ENCODE results near the gene NARF. TPM values are rescaled to one million over a fixed set of nuclear protein-coding genes. Genes with fewer than 3 reads are reported as not detected.
"Not testable (repeated sequence)": the region's sequence is repeated elsewhere in the genome, so short reads cannot be mapped to it uniquely, and the experiment has no call there.

NARF gene
- total RNA-seq, 1 experiment from 2014 or later = 20.6 TPM

DNA sequence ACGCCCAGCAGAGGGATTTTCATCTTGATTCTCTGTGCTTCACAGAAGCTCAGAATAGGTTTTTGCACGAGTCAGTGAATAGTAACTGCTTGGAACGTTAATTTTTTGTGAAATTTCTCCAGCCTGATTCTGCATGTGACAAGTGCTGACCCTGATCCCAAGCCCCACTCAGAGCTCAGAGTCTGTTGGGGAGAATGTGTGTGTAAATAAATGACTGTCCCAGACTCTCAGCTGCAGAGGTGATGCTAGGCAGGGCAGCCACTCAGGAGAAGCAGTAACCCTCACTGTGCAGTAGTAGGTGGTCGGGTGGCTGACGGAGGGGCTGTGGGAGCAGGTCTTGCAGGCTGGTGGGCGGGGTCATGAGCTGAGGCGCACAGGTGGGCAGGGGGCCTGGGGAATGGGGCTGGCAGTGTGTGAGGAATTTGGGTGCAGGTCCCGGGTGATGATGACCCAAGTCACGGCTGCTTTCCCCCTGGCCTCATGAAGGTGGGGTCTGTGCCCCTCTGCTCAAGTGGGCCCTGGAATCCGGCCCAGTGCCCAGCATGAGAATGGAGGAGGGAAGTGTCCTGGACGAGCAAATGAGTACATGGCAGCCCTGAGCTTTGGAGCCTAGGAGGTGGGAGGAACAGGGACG lies 44.7 kb downstream of the NARF start:
- BruUV-seq (replicated peaks) = no TSS peak
- intact Hi-C loops (cut with micrococcal nuclease) = no loop called here
- H3K27ac Mint-ChIP-seq (ENCODE audit: low read depth, unreplicated experiment) = no peak overlapping the region
- TF ChIP-seq, protein P1, sequence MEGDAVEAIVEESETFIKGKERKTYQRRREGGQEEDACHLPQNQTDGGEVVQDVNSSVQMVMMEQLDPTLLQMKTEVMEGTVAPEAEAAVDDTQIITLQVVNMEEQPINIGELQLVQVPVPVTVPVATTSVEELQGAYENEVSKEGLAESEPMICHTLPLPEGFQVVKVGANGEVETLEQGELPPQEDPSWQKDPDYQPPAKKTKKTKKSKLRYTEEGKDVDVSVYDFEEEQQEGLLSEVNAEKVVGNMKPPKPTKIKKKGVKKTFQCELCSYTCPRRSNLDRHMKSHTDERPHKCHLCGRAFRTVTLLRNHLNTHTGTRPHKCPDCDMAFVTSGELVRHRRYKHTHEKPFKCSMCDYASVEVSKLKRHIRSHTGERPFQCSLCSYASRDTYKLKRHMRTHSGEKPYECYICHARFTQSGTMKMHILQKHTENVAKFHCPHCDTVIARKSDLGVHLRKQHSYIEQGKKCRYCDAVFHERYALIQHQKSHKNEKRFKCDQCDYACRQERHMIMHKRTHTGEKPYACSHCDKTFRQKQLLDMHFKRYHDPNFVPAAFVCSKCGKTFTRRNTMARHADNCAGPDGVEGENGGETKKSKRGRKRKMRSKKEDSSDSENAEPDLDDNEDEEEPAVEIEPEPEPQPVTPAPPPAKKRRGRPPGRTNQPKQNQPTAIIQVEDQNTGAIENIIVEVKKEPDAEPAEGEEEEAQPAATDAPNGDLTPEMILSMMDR (IDR thresholded peaks at IDR 0.05; ENCODE audit: unreplicated experiment) = no peak
- H3K27me3 Mint-ChIP-seq (ENCODE audit: insufficient read depth, unreplicated experiment) = no peaks in the 10 kb centered on the region
- DNase-seq (ENCODE audit: unreplicated experiment) = no peak
- no peaks in the 10 kb centered on the region for H3K36me3 Mint-ChIP-seq (ENCODE audit: insufficient read depth, unreplicated experiment)
- CTCF ChIA-PET = interaction anchor here (0.6 to 0.9 kb wide), 2 partner anchors 14 to 51 kb away, joined by 3 to 4 read pairs; no protein-coding TSS in a partner anchor
- H3K4me1 Mint-ChIP-seq (ENCODE audit: insufficient read depth, unreplicated experiment) = peaks cover 6% of the 10 kb centered on the region
- H3K9me3 Mint-ChIP-seq (ENCODE audit: unreplicated experiment) = no peaks in the 10 kb centered on the region
- H3K4me3 Mint-ChIP-seq (ENCODE audit: unreplicated experiment) = no peak overlapping the region
- POLR2A ChIA-PET = interaction anchor here (1.1 to 3.2 kb wide), 5 partner anchors 10 to 45 kb away, joined by 3 to 20 read pairs (median 6); partner anchors contain the start of gene FOXK2

DNA sequence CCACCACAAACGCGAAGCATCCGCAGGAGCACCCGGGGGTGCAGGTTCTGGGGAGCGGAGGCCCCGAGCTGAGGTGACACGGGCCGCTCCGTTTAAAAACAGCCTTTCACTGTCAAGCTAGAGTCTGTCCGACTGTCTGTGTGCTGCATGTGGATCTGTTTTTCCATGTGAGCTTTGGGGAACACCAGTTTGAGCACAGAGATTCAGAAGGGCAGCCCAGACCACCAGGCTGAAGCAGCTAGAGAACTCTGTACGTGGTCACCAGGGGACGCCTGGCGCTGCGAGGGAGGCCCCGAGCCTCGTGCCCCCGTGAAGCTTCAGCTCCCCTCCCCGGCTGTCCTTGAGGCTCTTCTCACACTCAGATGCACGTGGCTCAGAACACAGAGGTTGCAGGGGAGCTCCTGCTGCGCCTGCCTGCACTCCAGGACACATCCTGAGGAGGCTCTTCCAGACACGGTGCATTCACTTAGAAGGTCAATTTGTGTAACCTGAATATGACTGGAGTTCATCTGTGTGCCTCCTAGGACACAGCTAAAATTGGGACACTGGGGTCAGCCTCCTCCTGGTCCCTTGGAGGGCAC lies 45.3 kb downstream of the NARF start:
- ChIA-PET POLR2A (interaction anchor here (1.0 to 3.2 kb wide), 4 partner anchors 9 to 31 kb away, joined by 3 to 20 read pairs (median 4); partner anchors contain the start of gene FOXK2), CTCF (interaction anchor here (0.6 to 0.9 kb wide), 3 partner anchors 8 to 51 kb away, joined by 3 to 4 read pairs (median 3); no protein-coding TSS in a partner anchor)
- no peak overlapping the region for H3K4me3 Mint-ChIP-seq (ENCODE audit: unreplicated experiment)
- no peaks in the 10 kb centered on the region for H3K9me3 Mint-ChIP-seq (ENCODE audit: unreplicated experiment)
- TF ChIP-seq, protein P1 (IDR thresholded peaks at IDR 0.05; ENCODE audit: unreplicated experiment) = no peak
- no TSS peak for BruUV-seq (replicated peaks)
- intact Hi-C loops (cut with micrococcal nuclease) = no loop called here
- H3K36me3 Mint-ChIP-seq (ENCODE audit: insufficient read depth, unreplicated experiment) = no peaks in the 10 kb centered on the region
- no peaks in the 10 kb centered on the region for H3K27me3 Mint-ChIP-seq (ENCODE audit: insufficient read depth, unreplicated experiment)
- peaks cover 6% of the 10 kb centered on the region for H3K4me1 Mint-ChIP-seq (ENCODE audit: insufficient read depth, unreplicated experiment)
- H3K27ac Mint-ChIP-seq (ENCODE audit: low read depth, unreplicated experiment) = no peak overlapping the region
- no peak for DNase-seq (ENCODE audit: unreplicated experiment)

DNA sequence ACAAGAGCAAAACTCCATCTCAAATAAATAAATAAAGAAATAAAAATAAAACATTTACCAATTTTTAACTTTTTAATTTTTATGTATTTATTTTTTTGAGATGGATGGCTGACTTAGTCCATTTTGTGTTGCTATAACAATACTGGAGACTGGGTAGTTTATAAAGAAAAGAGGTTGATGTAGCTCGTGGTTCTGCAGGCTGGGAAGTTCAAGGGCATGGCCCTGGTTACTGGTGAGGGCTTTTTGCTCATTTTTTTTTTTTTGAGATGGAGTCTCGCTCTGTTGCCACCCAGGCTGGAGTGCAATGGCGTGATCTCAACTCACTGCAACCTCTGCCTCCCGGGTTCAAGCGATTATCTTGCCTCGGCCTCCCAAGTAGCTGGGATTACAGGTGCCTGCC lies 46.8 kb downstream of the NARF start:
- peaks cover 6% of the 10 kb centered on the region for H3K4me1 Mint-ChIP-seq (ENCODE audit: insufficient read depth, unreplicated experiment)
- POLR2A ChIA-PET = interaction anchor here (0.6 to 1.0 kb wide), 2 partner anchors 14 to 32 kb away, joined by 3 read pairs; partner anchors contain the start of gene FOXK2
- intact Hi-C loops (cut with micrococcal nuclease) = no loop called here
- H3K27ac Mint-ChIP-seq (ENCODE audit: low read depth, unreplicated experiment) = no peak overlapping the region
- no peaks in the 10 kb centered on the region for H3K36me3 Mint-ChIP-seq (ENCODE audit: insufficient read depth, unreplicated experiment)
- CTCF ChIA-PET = interaction anchor here (1.0 kb wide), 1 partner anchor 49 kb away, joined by 3 read pairs; no protein-coding TSS in a partner anchor
- DNase-seq (ENCODE audit: unreplicated experiment) = no peak
- H3K9me3 Mint-ChIP-seq (ENCODE audit: unreplicated experiment) = no peaks in the 10 kb centered on the region
- BruUV-seq (replicated peaks) = no TSS peak
- TF ChIP-seq, protein P1 (IDR thresholded peaks at IDR 0.05; ENCODE audit: unreplicated experiment) = no peak
- no peak overlapping the region for H3K4me3 Mint-ChIP-seq (ENCODE audit: unreplicated experiment)
- H3K27me3 Mint-ChIP-seq (ENCODE audit: insufficient read depth, unreplicated experiment) = no peaks in the 10 kb centered on the region

DNA sequence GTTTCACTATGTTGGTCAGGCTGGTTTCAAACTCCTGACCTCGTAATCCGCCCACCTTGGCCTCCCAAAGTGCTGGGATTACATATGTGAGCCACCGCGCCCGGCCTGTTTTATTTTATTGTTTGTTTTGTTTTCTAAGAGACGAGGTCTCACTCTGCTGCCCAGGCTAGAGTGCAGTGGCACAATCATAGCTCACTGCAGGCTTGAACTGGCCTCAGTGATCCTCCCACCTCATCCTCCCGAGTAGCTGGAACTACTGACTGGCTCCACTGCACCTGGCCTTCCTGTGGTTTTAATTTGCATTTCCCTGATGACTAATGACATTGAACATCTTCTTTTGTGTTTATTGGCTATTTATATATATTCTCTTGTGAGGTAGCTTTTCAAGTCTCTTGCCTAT lies 47.9 kb downstream of the NARF start:
- BruUV-seq (replicated peaks) = not testable (repeated sequence)
- DNase-seq (ENCODE audit: unreplicated experiment) = peak; percentile 59

More for the DNA sequence above, 47.9 kb downstream of the NARF start:
- intact Hi-C loops (cut with micrococcal nuclease); H3K4me1 Mint-ChIP-seq (ENCODE audit: insufficient read depth, unreplicated experiment); H3K27me3 Mint-ChIP-seq (ENCODE audit: insufficient read depth, unreplicated experiment); H3K36me3 Mint-ChIP-seq (ENCODE audit: insufficient read depth, unreplicated experiment); H3K4me3 Mint-ChIP-seq (ENCODE audit: unreplicated experiment); H3K9me3 Mint-ChIP-seq (ENCODE audit: unreplicated experiment): not testable (repeated sequence)
- H3K27ac Mint-ChIP-seq (ENCODE audit: low read depth, unreplicated experiment) = peak overlapping the region; percentile 35
- CTCF ChIA-PET = interaction anchor here (0.8 to 1.5 kb wide), 2 partner anchors 11 to 14 kb away, joined by 4 read pairs; no protein-coding TSS in a partner anchor
- POLR2A ChIA-PET = interaction anchor here (1.3 to 2.0 kb wide), 3 partner anchors 11 to 23 kb away, joined by 6 to 7 read pairs (median 6); partner anchors contain the start of gene FOXK2

All from MCF 10A (cell line).